DMS114 treated with DMSO at 0.1 percent for 48 hours (cell line): ENCODE measurements around the gene ZDHHC14.
"Not testable (repeated sequence)": the region's sequence is repeated elsewhere in the genome, so short reads cannot be mapped to it uniquely, and the experiment has no call there.

ENCODE experiments used
- DNase-seq: peaks from one replicate; lab custom pipeline; 2025; ENCODE audit not compliant: unreplicated experiment; lab: John Stamatoyannopoulos, UW

Gene ZDHHC14

GRCh38 chr6:157402996-157403685 lies 22.2 kb downstream of the ZDHHC14 start:
- DNase-seq: no peak

- no peak for DNase-seq
Measured at GRCh38 chr6:157403686-157404051, 22.7 kb downstream of the ZDHHC14 start.

- DNase-seq: no peak
Measured at GRCh38 chr6:157405986-157406385, 25.0 kb downstream of the ZDHHC14 start.

GRCh38 chr6:157406661-157407060 lies 25.7 kb downstream of the ZDHHC14 start:
- no peak for DNase-seq

GRCh38 chr6:157407646-157408045 lies 26.7 kb downstream of the ZDHHC14 start:
- no peak for DNase-seq

- DNase-seq: not testable (repeated sequence)
Measured at GRCh38 chr6:157408427-157408826, 27.4 kb downstream of the ZDHHC14 start.

GRCh38 chr6:157410045-157410444 lies 29.1 kb downstream of the ZDHHC14 start:
- DNase-seq: no peak

- DNase-seq: no peak
Measured at GRCh38 chr6:157411368-157411767, 30.4 kb downstream of the ZDHHC14 start.

- no peak for DNase-seq
Measured at GRCh38 chr6:157412791-157413190, 31.8 kb downstream of the ZDHHC14 start.

- DNase-seq: no peak
Measured at GRCh38 chr6:157420497-157420896, 39.5 kb downstream of the ZDHHC14 start.

GRCh38 chr6:157424491-157425020 lies 43.6 kb downstream of the ZDHHC14 start:
- DNase-seq: no peak

- DNase-seq: no peak
Measured at GRCh38 chr6:157427969-157428368, 47.0 kb downstream of the ZDHHC14 start.

GRCh38 chr6:157428427-157429202 lies 47.6 kb downstream of the ZDHHC14 start:
- no peak for DNase-seq

GRCh38 chr6:157429248-157429647 lies 48.3 kb downstream of the ZDHHC14 start:
- no peak for DNase-seq

- no peak for DNase-seq
Measured at GRCh38 chr6:157430834-157431233, 49.8 kb downstream of the ZDHHC14 start.

- DNase-seq: no peak
Measured at GRCh38 chr6:157432231-157432891, 51.4 kb downstream of the ZDHHC14 start.

GRCh38 chr6:157432892-157433265 lies 51.9 kb downstream of the ZDHHC14 start:
- no peak for DNase-seq

GRCh38 chr6:157433678-157434081 lies 52.7 kb downstream of the ZDHHC14 start:
- no peak for DNase-seq

GRCh38 chr6:157434349-157435033 lies 53.5 kb downstream of the ZDHHC14 start:
- DNase-seq: no peak

- DNase-seq: no peak
Measured at GRCh38 chr6:157436219-157436943, 55.4 kb downstream of the ZDHHC14 start.

GRCh38 chr6:157436944-157437336 lies 56.0 kb downstream of the ZDHHC14 start:
- DNase-seq: no peak
